K562 (cell line): ENCODE data around the gene PI4KA. TPM values are rescaled to one million over a fixed set of nuclear protein-coding genes. Genes with fewer than 3 reads are reported as not detected.
A peak's percentile ranks its signal among the peaks of the same experiment; 100 is the strongest.

ENCODE experiments used
- ARNT ChIP-seq, 2 experiments: fragments of 450-650 bp; IDR thresholded peaks; 2 replicates each; pipeline ENCODE4 v1.6.1; 2016; ENCODE audit warnings: mild to moderate bottlenecking in 1 of 2
- CREB3 ChIP-seq: fragments of 450-650 bp; conservative IDR thresholded peaks from 2 replicates; pipeline ENCODE4 v1.6.1; 2016; ENCODE audit warnings: missing genetic modification characterization, low read depth, mild to moderate bottlenecking, missing compliant biosample characterization, moderate library complexity
- FOS ChIP-seq: IDR thresholded peaks from 3 replicates; pipeline ENCODE4 v1.6.1; 2011; ENCODE audit not compliant: insufficient read length; ENCODE audit errors: extremely low read depth
- PATZ1 ChIP-seq: fragments of 250-450 bp; sonication (Bioruptor Pico); IDR thresholded peaks from 2 replicates; pipeline ENCODE4 v1.5.0; 2020; ENCODE audit warnings: mild to moderate bottlenecking, borderline replicate concordance
- PCBP1 ChIP-seq: fragments of 200-400 bp; formaldehyde crosslinking; IDR thresholded peaks from 2 replicates; pipeline ENCODE4 v1.6.1; 2018; ENCODE audit warnings: mild to moderate bottlenecking, low read depth, low read length; ENCODE audit not compliant: poor library complexity, severe bottlenecking
- TRIM24 ChIP-seq, 2 experiments: fragments of 450-650 bp; IDR thresholded peaks; 2 replicates each; pipeline ENCODE4 v1.6.1; 2016
- VEZF1 ChIP-seq: fragments of 200-800 bp; sonication (Bioruptor generic); IDR thresholded peaks from 2 replicates; pipeline ENCODE4 v1.6.1; 2017; ENCODE audit warnings: missing genetic modification characterization, missing compliant biosample characterization
- YY1 ChIP-seq, 3 experiments: IDR thresholded peaks; 2 replicates each; pipeline ENCODE4 v1.6.1; 2011; ENCODE audit warnings: low read length in 2 of 3, mild to moderate bottlenecking in 2 of 3, moderate library complexity in 2 of 3, borderline replicate concordance in 1 of 3, control low read depth in 1 of 3, low read depth in 1 of 3; ENCODE audit not compliant: insufficient read depth in 3 of 3, insufficient replicate concordance in 2 of 3, control insufficient read depth in 1 of 3, insufficient read length in 1 of 3; ENCODE audit errors: extremely low read depth in 1 of 3
- ZBTB40 ChIP-seq, 2 experiments: fragments of 450-650 bp in 1 of 2; sonication (generic) in 1 of 2; formaldehyde crosslinking in 1 of 2; IDR thresholded peaks; 2 replicates each; pipeline versions ENCODE4 v1.7.1 to v1.9.0; 2016 to 2022; ENCODE audit warnings: inconsistent platforms in 1 of 2, mild to moderate bottlenecking in 1 of 2, missing genetic modification reagents in 1 of 2
- ZNF436 ChIP-seq: fragments of 250-450, 450-650 bp; sonication (Bioruptor Pico); formaldehyde crosslinking; IDR thresholded peaks from 2 replicates; pipeline ENCODE4 v1.7.0; 2020; ENCODE audit warnings: mild to moderate bottlenecking
- polyA plus RNA-seq, 8 experiments: library from polyadenylated mRNA; depleted of rRNA in 4 of 8; stranded (reverse) in 5 of 8; unstranded in 3 of 8; fragments of >200 nt; fragmentation: Nextera tagmentation in 2 of 8; fragmentation: Illumina TruSeq in 1 of 8; extraction: Ambion mirVana in 2 of 8; extraction: Trizol in 1 of 8; gene quantifications; 2 replicates each; pipeline versions ENCODE4 v1.2.1 to v1.2.3, GENCODE V29; 2011 to 2014; ENCODE audit warnings: inconsistent platforms in 1 of 8, missing spikeins in 1 of 8
- total RNA-seq, 7 experiments: library from RNA; depleted of rRNA in 6 of 7; stranded (reverse); fragments of >200 nt in 6 of 7; fragmentation: Illumina TruSeq in 2 of 7; extraction: Trizol in 2 of 7; gene quantifications; 2 replicates each; pipeline versions ENCODE4 v1.2.1 to v1.2.3, GENCODE V29; 2011 to 2021; ENCODE audit warnings: low replicate concordance in 1 of 7

Gene PI4KA
- total and polyA plus RNA-seq, 9 of the 15 experiments (the other 6 are each of a cell fraction or from before 2014, with no cell fraction given): 7.3 to 187 (median 84.7) TPM

- TF ChIP-seq ZBTB40 (IDR thresholded peaks at IDR 0.05): peak; percentile 63
- no peak; the same call in 1 of the 2 replicates for TF ChIP-seq ZBTB40 (CRISPR knock-in tag; IDR thresholded peaks at IDR 0.05)
- no peak for TF ChIP-seq FOS
- no peak; the same call in 1 of the 2 replicates for TF ChIP-seq PATZ1 (CRISPR knock-in tag)
- TF ChIP-seq ARNT (IDR thresholded peaks at IDR 0.05): peak; percentile 45 to 92
- peak in 2 of 3 experiments; percentile 72 to 81 for TF ChIP-seq YY1 (IDR thresholded peaks at IDR 0.05; ENCODE audit: borderline replicate concordance in 1 of 3, control insufficient read depth in 1 of 3, extremely low read depth in 1 of 3, insufficient read depth in 3 of 3, insufficient read length in 1 of 3, insufficient replicate concordance in 2 of 3, low read depth in 1 of 3, low read length in 2 of 3)
- TF ChIP-seq PCBP1: no peak
- TF ChIP-seq TRIM24 (IDR thresholded peaks at IDR 0.05): peak in 1 of 2 experiments; percentile 85; a peak in 2 of 4 replicates
- peak; percentile 63 for TF ChIP-seq VEZF1 (CRISPR knock-in tag)
- TF ChIP-seq CREB3: peak; percentile 94
- no peak for TF ChIP-seq ZNF436 (CRISPR knock-in tag)
These were observed 27.1 kb upstream of the PI4KA start (continued) for GRCh38 chr22:20885557-20886323.
